ENCODE results near the gene ZNF165. TPM values are rescaled to one million over a fixed set of nuclear protein-coding genes. Genes with fewer than 3 reads are reported as not detected.
"Not testable (repeated sequence)": the region's sequence is repeated elsewhere in the genome, so short reads cannot be mapped to it uniquely, and the experiment has no call there.

Gene ZNF165
- total RNA-seq, 1 donor from 2014 or later: 1.5 TPM

- DNase-seq (ENCODE audit: low spot score): no peak
Measured at GRCh38 chr6:28121876-28122275, 41.5 kb downstream of the ZNF165 start.

- not testable (repeated sequence) for DNase-seq (ENCODE audit: low spot score)
Measured at GRCh38 chr6:28122283-28122682, 41.9 kb downstream of the ZNF165 start.

- peak; percentile 87 for DNase-seq (ENCODE audit: low spot score)
Measured at GRCh38 chr6:28124350-28124970, 44.1 kb downstream of the ZNF165 start, which contains the start of gene ZSCAN16. TSS of gene ZSCAN16 (plus strand) at chr6:28124609. CDS start at chr6:28125444, 835 bp downstream.

- DNase-seq (ENCODE audit: low spot score): no peak
Measured at GRCh38 chr6:28124971-28125353, 44.6 kb downstream of the ZNF165 start.

GRCh38 chr6:28125401-28125800 lies 45.0 kb downstream of the ZNF165 start:
- DNase-seq (ENCODE audit: low spot score): no peak

GRCh38 chr6:28134015-28134414 lies 53.6 kb downstream of the ZNF165 start:
- DNase-seq (ENCODE audit: low spot score): no peak

- no peak for DNase-seq (ENCODE audit: low spot score)
Measured at GRCh38 chr6:28134716-28135115, 54.3 kb downstream of the ZNF165 start.

GRCh38 chr6:28135393-28135792 lies 55.0 kb downstream of the ZNF165 start:
- DNase-seq (ENCODE audit: low spot score): no peak

GRCh38 chr6:28136585-28137504 lies 56.5 kb downstream of the ZNF165 start:
- DNase-seq (ENCODE audit: low spot score): peak; percentile 87

- DNase-seq (ENCODE audit: low spot score): no peak
Measured at GRCh38 chr6:28137505-28137981, 57.2 kb downstream of the ZNF165 start.

Other genes starting within 250 kb of the ZNF165 start
- gene OR2B2, start 168.2 kb upstream of the ZNF165 start, total RNA-seq: not detected
- not detected for gene OR2B6, start 123.3 kb upstream of the ZNF165 start, total RNA-seq
- gene ZSCAN16, start 44.0 kb downstream of the ZNF165 start, total RNA-seq: 5.8 TPM
- 16.5 TPM for gene ZKSCAN8, start 61.3 kb downstream of the ZNF165 start, total RNA-seq
- 10.8 TPM for gene ZSCAN9, start 144.7 kb downstream of the ZNF165 start, total RNA-seq
- gene ZKSCAN4, start 171.7 kb downstream of the ZNF165 start, total RNA-seq: 6.4 TPM
- gene NKAPL, start 178.7 kb downstream of the ZNF165 start, total RNA-seq: 1.9 TPM
- 17.2 TPM for gene ZSCAN26, start 186.6 kb downstream of the ZNF165 start, total RNA-seq
- 1.8 TPM for gene PGBD1, start 201.0 kb downstream of the ZNF165 start, total RNA-seq